GM19438 (cell line): ENCODE results near the gene PAXX.

ENCODE experiments used
- ATAC-seq: cut with Tn5 transposase; IDR thresholded peaks from one replicate; pipeline ENCODE4 v1.9.1; 2021; ENCODE audit warnings: low read depth; ENCODE audit not compliant: unreplicated experiment

PAXX gene

DNA sequence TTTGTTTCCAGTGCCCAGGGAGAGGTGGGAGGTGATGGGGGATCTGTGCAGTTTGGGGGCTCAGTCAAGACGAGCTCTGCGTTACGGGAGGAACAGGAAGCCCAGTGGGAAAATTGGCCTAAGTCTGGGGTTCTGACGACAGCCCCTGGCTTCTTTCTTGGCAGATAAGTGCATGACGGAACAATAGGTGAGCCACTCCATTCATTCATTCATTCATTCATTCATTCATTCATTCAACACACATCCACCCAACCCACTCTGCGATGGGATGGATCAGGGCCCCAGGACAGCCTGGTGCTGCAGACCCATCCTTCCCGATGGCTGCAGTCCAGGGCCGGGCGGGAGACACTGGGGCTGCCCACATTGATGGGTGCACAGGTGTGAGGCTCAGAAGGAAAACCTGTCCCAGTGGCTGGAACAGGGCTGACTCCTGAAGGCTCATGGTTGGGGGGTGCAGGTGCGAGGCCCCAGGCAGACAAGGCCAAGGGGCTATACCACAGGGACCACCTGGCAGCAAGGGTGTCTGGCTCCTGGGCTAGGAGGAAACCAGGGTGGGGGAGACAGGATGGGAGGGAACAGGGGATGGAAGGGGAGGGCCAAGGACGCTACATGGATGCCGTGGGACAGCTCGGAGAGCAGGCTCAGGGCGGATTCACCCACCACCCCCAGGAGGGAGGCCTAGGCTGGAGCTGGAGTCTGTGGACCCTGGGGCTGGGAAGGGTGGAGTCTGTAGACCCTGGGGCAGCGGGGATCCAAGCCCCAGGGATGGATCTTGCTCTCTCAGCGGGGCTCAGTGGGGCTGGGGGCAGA lies 11.3 kb upstream of the PAXX start:
- no peak for ATAC-seq

DNA sequence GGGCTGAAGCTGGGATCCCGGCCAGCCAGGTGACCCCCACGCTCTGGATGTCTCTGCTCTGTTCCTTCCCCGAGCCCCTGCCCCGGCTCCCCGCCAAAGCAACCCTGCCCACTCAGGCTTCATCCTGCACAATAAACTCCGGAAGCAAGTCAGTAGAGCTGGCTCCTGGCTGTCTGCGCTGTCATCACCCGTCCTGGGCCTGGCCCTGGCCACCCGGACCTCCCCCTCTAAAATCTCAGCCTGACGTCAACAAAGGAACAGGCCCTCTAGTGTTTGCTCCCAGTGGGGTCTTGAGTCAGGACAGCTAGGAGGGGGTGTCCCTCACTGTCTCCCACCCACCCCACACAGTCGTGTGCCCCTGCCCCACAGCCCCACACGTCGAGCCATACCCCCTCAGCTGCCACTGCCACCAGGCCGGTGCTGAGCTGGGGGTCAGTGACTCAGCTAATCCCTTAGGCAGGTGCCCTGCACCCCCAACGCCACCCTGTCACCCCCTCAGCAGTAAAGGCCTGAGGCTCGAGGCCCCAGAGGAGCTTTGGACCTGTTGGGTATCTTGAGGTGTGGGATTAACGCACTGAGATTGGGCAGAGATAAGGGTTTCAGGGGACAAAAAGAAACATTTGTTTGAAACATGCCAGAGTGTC lies 10.5 kb upstream of the PAXX start:
- no peak for ATAC-seq

DNA sequence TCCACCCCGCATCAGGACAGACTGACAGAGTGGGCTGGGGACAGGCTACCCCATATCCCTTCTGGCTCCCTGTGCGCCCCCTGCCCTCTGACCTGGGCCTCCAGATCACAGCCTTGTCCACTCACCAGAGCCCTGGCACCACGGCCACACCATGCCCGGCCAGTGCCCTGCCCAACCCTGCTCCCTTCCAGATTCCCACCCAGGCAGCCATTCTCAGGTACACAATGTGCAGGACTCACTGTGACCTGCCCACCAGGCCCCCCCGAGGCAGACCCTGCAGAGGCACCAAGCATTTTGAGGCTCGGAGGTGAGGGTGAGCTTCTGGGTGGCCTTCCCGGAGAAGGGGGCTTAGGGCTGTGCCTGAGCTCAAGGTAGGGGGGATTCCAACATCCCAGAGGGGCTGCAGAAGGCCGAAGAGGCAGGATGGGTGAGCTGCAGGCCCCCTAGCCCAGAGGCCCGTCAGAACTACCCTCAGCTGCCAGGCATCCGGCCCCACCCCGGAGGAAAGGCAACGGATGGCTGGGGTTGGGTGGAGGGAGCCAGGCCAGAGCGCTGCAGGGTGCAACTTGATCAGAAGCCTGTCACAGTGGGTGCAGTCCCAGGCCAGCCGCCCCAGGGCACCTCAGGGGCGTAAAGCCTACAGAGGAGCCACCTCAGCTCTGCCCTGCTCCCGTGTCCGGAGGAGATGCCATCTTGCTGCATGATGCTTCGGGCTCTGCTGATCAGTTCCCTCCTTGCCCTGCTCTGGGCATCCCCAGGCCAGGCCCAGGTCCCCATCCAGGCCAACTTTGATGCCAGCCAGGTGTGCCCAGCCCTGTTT lies 9.8 kb upstream of the PAXX start, which contains the start of gene LCNL1:
Gene LCNL1 (plus strand): TSS at position 762 of the 820 bp plus-strand sequence. CDS start 594 bp downstream, outside the sequence.
- no peak for ATAC-seq

DNA sequence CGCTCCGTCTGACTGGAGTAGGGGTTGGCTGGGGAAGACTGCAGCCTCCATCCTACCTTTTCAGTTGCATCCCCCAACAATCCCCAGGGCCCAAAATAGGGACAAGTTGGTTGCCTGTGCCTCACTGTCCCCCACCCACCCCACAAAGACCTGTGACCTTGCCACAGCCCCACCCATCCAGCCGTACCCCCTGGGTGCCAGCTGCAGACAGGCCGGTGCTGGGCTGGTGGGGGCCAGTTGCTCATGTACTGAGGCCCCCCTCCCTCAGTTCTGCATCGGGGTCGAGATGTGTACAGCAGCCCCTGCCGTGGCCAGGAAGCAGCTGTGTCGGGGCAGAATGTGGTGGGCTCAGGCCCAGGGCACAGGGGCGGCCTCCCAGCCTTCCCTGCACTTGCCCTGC lies 9.1 kb upstream of the PAXX start:
- no peak for ATAC-seq

DNA sequence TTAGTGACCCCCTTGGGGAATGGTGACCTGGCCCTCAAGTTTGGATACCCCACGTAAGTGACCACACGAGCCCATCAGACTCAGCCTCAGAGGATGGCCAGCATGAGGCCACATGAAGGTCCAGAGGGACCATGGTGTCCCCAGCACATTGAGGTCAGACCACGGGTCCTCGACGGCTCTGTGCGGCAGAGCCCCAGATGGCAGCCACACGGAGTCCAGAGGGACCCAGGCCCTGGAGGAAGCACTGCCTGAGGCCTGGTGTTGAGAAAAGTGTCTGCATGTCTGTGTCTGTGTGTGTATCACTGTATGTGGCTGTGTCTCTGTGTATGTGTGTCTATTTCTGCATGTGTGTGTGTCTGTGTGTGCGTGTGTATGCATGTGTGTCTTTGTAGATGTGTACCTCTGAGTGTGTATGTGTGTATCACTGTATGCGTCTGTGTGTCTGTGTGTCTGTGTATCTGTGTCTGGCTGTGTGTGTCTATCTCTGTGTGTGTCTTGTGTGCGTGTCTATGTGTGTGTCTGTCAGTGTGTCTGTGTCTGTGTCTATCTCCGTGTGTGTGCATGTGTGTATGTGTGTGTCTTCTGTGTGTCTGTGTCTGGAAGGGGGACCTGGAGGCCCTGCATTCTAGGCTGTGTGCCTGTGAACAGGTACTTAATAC lies 8.4 kb upstream of the PAXX start:
- ATAC-seq, result no peak

DNA sequence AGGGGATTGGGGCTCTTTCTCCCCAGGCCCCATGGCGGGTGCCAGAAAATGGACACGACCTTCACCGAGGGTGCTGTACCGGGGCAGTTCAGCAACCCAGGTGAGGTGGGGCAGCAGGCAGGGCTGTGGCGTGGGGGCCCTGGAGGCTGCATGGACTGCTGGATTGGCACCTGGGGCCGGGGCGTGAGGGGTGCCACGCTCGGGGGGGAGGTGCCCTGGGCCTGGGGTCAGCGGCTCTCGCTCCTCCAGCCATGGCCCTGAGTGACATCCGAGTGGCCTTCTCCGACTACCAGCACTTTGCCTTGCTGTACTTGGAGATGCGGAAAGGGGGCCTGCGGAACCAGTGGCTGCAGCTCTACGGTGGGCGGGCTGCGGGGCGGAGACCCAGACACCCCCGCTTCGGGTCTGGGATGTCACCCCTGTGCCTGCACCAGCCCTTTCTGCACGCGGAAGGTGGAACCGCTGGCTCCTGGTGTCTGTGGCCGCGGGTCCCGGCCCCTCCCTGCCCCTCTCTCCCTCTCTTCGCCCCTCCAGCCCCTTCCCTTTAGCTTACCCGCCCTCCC lies 7.7 kb upstream of the PAXX start:
- no peak for ATAC-seq

DNA sequence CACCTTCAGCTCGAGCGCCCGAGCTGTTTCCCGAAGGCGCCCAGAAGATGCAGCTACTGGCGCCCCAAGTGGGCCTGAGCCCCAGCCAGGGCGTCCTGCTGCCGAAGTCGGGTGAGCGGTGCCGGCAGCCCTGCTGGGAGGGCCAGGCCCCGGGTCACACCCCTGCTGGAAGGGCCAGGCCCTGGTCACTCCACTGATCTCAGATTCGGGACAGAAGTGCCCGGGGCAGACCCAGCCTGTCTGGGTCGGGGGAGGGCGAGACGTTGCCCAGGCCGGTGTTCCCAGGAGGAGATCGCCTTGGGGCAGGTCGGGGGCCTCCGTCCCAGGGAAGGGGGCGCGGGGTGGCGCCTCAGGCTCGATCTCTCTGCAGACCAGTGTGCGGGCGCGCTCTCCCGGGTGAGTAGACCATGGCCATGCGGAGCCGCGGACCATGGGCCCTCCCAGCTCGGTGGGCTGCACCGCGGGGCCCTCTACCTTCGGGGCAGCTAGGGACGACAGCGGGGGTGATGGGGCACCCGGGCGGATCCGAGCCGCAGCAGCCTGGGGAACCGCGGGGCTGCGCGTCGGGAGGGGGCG lies 7.1 kb upstream of the PAXX start:
- no peak for ATAC-seq

DNA sequence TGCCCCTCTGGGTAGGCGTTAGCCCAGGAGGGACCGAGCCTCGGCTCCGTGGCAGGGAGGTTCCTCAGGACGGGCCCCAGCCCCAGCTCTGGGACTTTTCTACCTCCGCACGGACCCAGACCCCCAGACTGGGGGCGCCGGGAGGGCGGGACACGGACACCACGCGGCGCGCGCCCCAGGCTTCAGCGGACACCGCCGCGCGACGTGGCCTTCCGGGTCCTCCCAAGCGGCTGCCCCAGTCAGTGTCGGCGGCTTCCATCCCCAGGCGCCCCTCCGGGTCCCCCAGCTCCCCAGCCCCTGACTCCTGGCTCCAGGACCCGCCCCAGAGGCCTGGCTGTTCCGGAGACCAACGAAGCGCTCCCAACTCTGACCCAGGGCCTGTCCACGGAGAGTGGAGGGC lies 6.4 kb upstream of the PAXX start:
- ATAC-seq, result no peak

DNA sequence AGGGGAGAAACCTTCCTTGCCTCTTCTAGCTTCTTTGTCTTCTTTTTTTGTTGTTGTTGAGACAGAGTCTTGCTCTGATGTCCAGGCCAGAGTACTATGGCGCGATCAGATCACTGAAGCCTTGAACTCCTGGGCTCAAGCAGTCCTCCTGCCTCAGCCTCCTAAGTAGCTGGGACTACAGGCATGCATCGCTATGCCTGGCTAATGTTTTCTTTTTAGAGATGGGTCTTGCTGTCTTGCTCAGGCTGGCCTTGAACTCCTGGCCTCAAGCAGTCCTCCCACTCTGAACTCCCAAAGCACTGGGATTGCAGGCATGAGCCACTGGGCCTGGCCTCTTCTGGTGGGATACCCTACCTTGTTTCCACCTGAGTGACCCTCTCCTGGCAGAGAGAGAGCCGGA lies 3.4 kb upstream of the PAXX start:
- ATAC-seq, result no peak

DNA sequence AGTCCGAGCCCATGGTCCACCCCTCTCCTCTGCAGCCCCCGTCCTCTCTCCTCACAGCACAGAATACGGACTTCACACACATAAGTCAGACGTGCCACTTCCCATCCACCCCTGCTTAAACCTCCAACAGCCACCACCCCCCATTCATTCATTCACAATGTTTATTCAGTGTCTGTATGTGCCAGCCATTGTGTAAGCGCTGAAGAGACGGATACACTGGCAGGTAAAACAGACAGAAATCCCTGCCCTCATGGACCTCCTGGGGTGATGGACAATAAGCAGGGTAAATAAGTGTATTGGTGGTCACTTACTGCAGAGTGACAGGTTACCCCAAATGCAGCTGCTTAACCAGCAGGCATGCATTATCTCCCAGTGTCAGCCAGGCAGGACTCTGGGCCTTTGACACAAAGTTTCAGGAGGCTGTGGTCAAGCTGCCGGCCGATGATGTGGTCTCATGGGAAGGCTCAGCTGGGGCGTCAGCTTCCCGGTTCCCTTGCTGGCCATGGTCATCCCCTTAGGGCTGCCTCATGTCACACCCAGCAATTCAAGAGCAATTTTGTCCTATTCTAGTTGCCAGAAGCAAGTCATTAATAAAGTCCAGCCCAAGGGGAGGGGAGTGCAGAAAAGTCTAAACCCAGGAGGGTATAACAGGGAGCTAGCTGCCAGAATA lies 1.8 kb upstream of the PAXX start:
- ATAC-seq, result no peak

DNA sequence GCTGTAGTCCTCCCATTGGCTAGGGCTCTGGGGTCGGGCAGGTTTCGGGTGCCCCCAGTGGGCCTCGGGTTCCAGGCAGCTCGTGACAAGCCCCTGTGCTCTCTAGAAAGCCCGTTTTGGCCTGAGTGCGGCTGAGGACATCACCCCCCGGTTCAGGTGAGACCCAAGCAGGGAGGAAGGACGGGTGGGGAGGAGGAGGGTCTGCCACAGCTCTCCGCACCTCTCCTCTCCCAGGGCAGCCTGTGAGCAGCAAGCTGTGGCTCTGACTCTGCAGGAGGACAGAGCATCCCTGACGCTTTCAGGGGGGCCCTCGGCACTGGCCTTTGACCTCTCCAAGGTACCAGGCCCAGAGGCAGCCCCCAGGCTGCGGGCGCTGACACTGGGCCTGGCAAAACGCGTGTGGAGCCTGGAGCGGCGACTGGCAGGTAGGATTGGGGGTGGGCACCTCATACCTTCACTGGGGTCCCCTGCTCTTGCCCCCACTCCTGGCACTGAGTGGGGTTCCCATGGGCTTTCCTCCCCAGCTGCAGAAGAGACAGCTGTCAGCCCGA lies 672 bp downstream of the PAXX start:
- ATAC-seq, result no peak

DNA sequence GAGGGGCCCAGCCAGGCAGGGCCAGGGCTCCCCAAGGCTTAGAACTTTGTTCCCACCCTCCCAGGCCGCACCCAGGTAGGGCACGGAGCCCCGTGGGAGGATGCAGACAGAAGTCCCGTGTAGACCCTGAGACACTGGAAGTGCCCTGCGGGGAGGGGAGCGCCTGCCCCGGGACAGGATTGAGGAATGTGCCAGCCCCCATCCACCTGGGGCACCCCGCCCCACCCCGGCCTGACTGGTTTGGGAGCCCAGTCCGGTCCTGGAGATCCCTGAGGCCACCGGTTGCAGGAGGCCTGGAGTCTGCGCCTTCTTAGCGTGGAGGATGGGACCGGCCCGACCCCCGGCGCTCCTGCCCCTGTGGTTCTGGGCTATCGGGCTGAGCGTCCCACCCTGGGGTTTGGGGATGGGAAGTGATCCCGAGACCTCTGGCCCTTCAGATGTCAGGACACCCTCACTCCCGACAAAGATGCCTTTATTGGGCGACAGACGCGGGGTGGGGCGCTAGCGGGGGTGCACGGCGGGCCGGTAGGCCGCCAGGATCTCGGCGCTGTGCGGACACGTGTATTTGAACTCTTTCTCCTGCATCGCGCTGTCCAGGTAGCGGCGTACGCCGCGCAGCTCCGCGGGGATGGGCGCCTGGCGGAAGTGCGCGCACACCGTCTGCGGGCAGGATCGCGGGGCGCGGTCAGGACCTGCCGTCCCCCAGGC lies 2.1 kb downstream of the PAXX start:
- ATAC-seq, result no peak

DNA sequence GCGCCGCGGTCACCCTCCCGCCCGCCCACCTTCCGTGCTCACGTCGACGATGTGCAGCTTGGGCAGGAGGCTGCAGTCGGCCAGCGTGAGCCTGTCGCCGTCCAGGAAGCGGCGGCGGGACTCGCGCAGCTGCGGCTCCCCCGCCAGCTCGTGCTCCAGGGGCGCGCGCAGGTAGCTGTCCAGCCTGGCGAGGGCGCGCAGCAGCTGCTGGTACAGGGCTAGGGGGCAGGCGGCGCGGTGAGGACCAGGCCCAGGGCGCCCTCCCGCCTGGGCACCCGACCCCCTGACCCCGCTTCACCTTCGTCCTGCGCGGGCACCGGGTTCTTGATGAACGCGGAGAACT lies 2.6 kb downstream of the PAXX start:
- ATAC-seq, result no peak

DNA sequence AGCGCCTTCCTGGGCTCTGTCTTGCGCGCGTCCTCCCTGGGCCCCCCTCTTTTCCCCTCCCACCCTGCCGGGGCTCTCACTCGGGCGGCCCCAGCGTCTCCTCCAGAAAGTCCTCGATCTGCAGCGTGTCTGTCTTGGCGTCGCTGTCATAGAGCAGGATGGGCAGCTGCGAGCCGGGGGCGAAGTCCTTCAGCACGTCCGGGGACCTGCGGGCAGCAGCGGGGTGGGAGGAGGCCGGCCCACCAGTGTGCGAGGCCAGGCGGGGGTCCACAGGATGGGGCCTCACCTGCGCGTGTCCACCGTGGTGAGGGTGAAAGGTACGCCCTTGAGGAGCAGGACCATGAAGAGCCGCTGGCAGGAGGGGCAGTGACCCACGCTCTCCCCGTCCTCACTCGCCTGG lies 3.1 kb downstream of the PAXX start:
- no peak for ATAC-seq

DNA sequence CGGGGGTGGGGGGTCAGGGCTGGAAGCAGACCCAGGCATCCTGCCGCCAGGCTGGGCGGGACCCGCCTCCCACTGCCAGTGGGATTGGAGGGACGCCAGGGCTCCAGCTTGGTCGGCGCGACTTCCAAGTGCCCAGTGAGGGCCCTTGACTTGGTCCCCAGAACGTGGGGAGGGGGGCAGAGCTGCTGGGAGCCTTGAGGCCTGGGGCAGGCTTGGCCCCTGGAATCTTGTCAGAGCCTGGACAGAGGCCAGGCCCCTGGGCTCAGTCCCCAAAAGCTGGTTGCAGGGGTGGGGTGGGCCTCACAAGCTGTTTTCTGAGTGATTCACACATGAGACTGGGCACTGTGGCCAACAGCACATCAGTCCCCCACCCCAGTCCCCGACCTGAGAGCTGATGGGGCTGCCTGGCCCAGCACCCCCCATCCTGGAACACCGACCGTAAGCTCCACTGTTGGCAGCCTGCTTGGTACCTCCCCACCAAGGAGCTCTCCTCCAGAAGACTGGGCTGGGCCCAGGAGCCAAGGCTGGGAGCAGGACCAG lies 3.6 kb downstream of the PAXX start:
- ATAC-seq, result no peak

DNA sequence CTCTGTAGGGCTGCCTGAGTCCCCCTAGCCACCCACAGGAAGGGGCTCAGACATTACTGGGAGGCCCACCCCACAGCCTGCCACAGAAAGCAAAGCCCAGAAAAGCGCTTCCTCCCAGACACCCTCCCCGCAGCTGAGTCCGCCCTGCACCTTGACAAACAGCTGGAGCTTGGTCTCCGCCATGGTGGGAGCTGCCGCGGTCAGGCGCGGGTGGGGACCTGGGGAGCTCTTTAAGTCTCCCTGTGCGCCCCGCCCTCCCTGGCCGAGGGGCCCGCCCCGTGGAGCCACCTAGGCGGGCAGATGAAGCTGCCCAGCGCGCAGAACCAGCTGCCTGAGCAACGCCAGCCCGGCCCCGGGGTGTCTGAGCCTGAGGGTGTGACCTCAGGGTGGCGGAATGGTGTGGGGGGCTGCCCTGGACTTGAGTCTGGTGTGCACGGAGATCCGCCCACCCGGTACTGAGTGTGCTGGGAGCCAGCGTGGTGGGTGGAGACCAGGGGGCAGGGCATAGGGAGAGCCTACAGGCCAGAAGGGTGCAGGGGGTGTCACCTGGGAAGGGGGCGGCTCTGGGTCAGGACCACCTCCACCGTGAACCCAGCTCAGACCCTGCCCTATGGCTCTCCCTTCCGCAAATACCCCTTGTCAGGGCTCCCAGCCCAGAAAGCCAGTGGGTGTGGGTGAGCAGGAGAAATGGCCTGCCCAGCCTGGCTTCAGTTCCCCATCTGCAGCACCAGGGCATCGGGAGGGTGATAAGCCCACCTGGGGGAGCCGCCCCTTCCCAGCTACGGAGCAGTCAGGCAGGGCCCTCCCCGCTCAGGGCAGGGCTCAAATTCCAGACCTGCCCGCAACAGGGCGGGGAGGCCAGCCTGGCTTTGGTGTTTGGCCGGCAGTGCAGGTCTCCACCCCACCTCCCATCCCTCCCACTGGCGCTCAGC lies 4.4 kb downstream of the PAXX start, which contains the start of gene CLIC3:
Gene CLIC3 (minus strand): TSS at position 208 of the 932 bp plus-strand sequence. CDS start 25 bp downstream, at position 183.
- ATAC-seq, result no peak

DNA sequence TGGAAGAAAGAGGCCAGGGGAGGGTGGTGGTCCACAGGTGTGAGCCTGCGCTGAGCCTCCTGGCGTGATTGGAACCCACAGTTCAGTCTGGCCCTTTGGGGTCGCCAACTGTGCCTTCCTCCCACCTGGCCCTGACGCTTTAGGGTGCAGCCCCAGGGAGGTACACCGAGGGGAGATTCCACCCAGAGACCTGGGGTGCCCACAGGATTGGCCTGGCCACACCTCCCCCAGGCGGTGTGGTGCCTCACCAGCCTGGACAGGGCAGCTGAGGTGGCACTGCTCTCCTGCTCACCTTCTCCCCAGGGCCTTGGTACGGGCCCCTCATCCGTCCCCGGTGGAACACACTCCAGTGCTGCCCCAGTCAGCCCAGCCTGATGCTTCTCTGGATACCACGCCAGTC lies 5.1 kb downstream of the PAXX start:
- no peak for ATAC-seq
